ENCODE measurements around the gene DUOX1.

The DUOX1 gene

GRCh38 chr15:45187894-45188830 is 58.4 kb downstream of the DUOX1 start, which contains the start of gene SHF:
TSS of gene SHF (minus strand) at chr15:45187966. CDS start at chr15:45187951, 15 bp downstream.
- DNase-seq (ENCODE audit: low read depth): peak; percentile 44

GRCh38 chr15:45197512-45197911 is 67.7 kb downstream of the DUOX1 start:
- DNase-seq (ENCODE audit: low read depth): no peak

- DNase-seq (ENCODE audit: low read depth): peak; percentile 87
These were observed 68.7 kb downstream of the DUOX1 start for GRCh38 chr15:45198337-45199135.

GRCh38 chr15:45199136-45199810 is 69.5 kb downstream of the DUOX1 start:
- peak; percentile 18 for DNase-seq (ENCODE audit: low read depth)

GRCh38 chr15:45200001-45200798 is 70.4 kb downstream of the DUOX1 start:
- peak; percentile 88 for DNase-seq (ENCODE audit: low read depth)

GRCh38 chr15:45200799-45201556 is 71.2 kb downstream of the DUOX1 start:
- DNase-seq (ENCODE audit: low read depth): peak; percentile 36

- no peak for DNase-seq (ENCODE audit: low read depth)
These were observed 71.7 kb downstream of the DUOX1 start for GRCh38 chr15:45201557-45201859.

GRCh38 chr15:45201869-45202268 is 72.1 kb downstream of the DUOX1 start:
- DNase-seq (ENCODE audit: low read depth): no peak

- no peak for DNase-seq (ENCODE audit: low read depth)
These were observed 73.4 kb downstream of the DUOX1 start for GRCh38 chr15:45203182-45203581.

- peak; percentile 25 for DNase-seq (ENCODE audit: low read depth)
These were observed 75.4 kb downstream of the DUOX1 start for GRCh38 chr15:45205192-45205591.

- no peak for DNase-seq (ENCODE audit: low read depth)
These were observed 82.7 kb downstream of the DUOX1 start for GRCh38 chr15:45212493-45212892.
